ENCODE data around the gene CCDC40. TPM values are rescaled to one million over a fixed set of nuclear protein-coding genes. Genes with fewer than 3 reads are reported as not detected.

The CCDC40 gene
- total RNA-seq, 1 donor, result 3.0 TPM

- no peak for DNase-seq (ENCODE audit: low read depth)
- no peak overlapping the region for H3K4me3 ChIP-seq (ENCODE audit: low read depth, low read length)
- no peak for TF ChIP-seq CTCF (IDR thresholded peaks at IDR 0.05; ENCODE audit: insufficient read depth, low read length)
Observed at GRCh38 chr17:80024206-80024972, 12.1 kb upstream of the CCDC40 start.

- TF ChIP-seq CTCF (IDR thresholded peaks at IDR 0.05; ENCODE audit: insufficient read depth, low read length), result no peak
- DNase-seq (ENCODE audit: low read depth), result no peak
- no peak overlapping the region for H3K4me3 ChIP-seq (ENCODE audit: low read depth, low read length)
Observed at GRCh38 chr17:80025140-80025539, 11.3 kb upstream of the CCDC40 start.

- DNase-seq (ENCODE audit: low read depth), result no peak
- no peak overlapping the region for H3K4me3 ChIP-seq (ENCODE audit: low read depth, low read length)
- no peak for TF ChIP-seq CTCF (IDR thresholded peaks at IDR 0.05; ENCODE audit: insufficient read depth, low read length)
Observed at GRCh38 chr17:80025796-80026195, 10.6 kb upstream of the CCDC40 start.

GRCh38 chr17:80026359-80027042 is 9.9 kb upstream of the CCDC40 start:
- DNase-seq (ENCODE audit: low read depth), result no peak
- TF ChIP-seq CTCF (IDR thresholded peaks at IDR 0.05; ENCODE audit: insufficient read depth, low read length), result no peak

DNA sequence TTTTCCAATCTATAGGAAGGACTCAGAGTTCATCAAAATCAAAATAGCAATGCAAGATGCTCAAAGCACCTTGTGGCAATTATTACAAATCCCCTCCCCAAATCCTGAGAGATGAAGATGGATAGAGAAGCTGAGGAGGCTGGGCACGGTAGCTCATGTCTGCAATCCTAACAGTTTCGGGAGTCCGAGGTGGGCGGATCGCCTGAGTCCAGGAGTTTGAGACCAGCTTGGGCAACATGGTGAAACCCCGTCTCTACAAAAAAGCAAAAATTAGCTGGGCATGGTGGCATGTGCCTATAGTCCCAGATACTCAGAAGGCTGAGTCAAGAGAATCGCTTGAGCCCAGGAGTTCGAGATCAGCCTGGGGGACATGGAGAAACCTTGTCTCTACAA is 9.4 kb upstream of the CCDC40 start:
- DNase-seq (ENCODE audit: low read depth), result no peak
- H3K4me3 ChIP-seq (ENCODE audit: low read depth, low read length), result no peak overlapping the region
- TF ChIP-seq CTCF (IDR thresholded peaks at IDR 0.05; ENCODE audit: insufficient read depth, low read length), result no peak

More at GRCh38 chr17:80026359-80027042, 9.9 kb upstream of the CCDC40 start:
- no peak overlapping the region for H3K4me3 ChIP-seq (ENCODE audit: low read depth, low read length)

- H3K4me3 ChIP-seq (ENCODE audit: low read depth, low read length), result no peak overlapping the region
- TF ChIP-seq CTCF (IDR thresholded peaks at IDR 0.05; ENCODE audit: insufficient read depth, low read length), result no peak
- DNase-seq (ENCODE audit: low read depth), result no peak
Observed at GRCh38 chr17:80028030-80028429, 8.4 kb upstream of the CCDC40 start.
